ENCODE results near the gene MON1B.

GRCh38 chr16:77246150-77246549, 55.2 kb downstream of the MON1B start:
- no peak for TF ChIP-seq YY1 (IDR thresholded peaks at IDR 0.05; ENCODE audit: insufficient read depth, insufficient read length)
- no peak for TF ChIP-seq ZNF274 (IDR thresholded peaks at IDR 0.05; ENCODE audit: low read depth, low read length)
- TF ChIP-seq SUZ12 (IDR thresholded peaks at IDR 0.05; ENCODE audit: extremely low read depth, insufficient read depth, insufficient read length), result no peak
